Measurements from ENCODE around the gene ABCA5. TPM values are rescaled to one million over a fixed set of nuclear protein-coding genes. Genes with fewer than 3 reads are reported as not detected.

ABCA5 gene
- total and polyA plus RNA-seq, 2 of the 13 experiments (the other 11 are each of a cell fraction or from before 2014, with no cell fraction given) = 9.7 to 10.1 TPM

DNA sequence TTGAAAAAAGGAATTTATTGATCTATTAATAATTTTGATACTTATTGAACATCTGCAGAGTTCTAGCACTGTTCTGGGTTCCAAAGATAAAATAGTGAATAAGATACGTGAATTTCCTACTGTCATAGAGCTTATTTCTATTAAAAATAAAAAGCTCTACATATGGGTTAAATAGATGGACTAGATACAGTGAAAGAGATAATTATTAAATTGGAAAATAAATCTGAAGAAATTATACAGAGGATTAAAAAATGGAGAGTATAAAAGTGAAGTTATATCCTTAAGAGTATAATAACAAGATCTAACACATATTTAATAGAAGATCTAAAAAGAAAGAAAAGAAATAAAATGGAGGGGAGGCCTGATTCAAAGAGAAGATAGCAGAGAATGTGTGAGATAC is 10.1 kb upstream of the ABCA5 start:
- ChIA-PET POLR2A (no interaction called here), CTCF (ENCODE audit: low intra/inter-chr PET ratio, low total read pairs) (no interaction called here)
- DNase-seq (ENCODE audit: low spot score) (no peak), FAIRE-seq (no peak), ATAC-seq (no peak)
- Histone ChIP-seq H3K4me2 (ENCODE audit: low read depth, low read length) (no peak overlapping the region), H3K79me2 (ENCODE audit: insufficient read depth, low read length) (no peaks in the 10 kb centered on the region), H3K4me1 (ENCODE audit: insufficient read depth, low read length) (no peaks in the 10 kb centered on the region), H3K27me3 (ENCODE audit: control insufficient read depth in 1 of 2, insufficient read depth in 2 of 2, low read length in 2 of 2) (peaks cover 0 to 6% of the 10 kb centered on the region in 2 experiments; a peak in 1 of 5 replicates), H3K36me3 (replicated peaks in 1 of 2; ENCODE audit: control insufficient read depth in 1 of 2, insufficient read depth in 2 of 2, low read length in 2 of 2) (no peaks in the 10 kb centered on the region), H3K4me3 (replicated peaks in 1 of 3; ENCODE audit: insufficient read depth in 1 of 3, low read depth in 2 of 3, low read length in 3 of 3) (no peak overlapping the region), H3K9ac (ENCODE audit: insufficient read depth, low read depth, low read length) (no peak overlapping the region), H4K20me1 (ENCODE audit: insufficient read depth, low read length) (no peaks in the 10 kb centered on the region), H3K9me3 (ENCODE audit: low read length) (no peaks in the 10 kb centered on the region), H3K27ac (ENCODE audit: extremely low read length, insufficient read depth, low read length) (no peak overlapping the region), H2AFZ (ENCODE audit: low read length) (no peak overlapping the region)
- intact Hi-C loops (cut with micrococcal nuclease; ENCODE audit: unreplicated experiment) (no loop called here), in situ Hi-C loops (cut with HindIII; ENCODE audit: extremely low pct_ligation_motif_present, low pct_unique_long_range_greater_than_20kb) (loop anchor here (5.0 kb wide), 1 partner anchor 185 kb away; no protein-coding TSS in a partner anchor)
- TF ChIP-seq NFYC (CRISPR knock-in tag; IDR thresholded peaks at IDR 0.05) (no peak), SNAPC2 (CRISPR knock-in tag; IDR thresholded peaks at IDR 0.05) (no peak), PLRG1 (conservative IDR thresholded peaks at IDR 0.05) (no peak), ZNF180 (CRISPR knock-in tag; IDR thresholded peaks at IDR 0.05; ENCODE audit: borderline replicate concordance, low read depth) (no peak), ZSCAN21 (CRISPR knock-in tag; IDR thresholded peaks at IDR 0.05; ENCODE audit: borderline replicate concordance) (no peak), NBN (conservative IDR thresholded peaks at IDR 0.05) (no peak), SP2 (CRISPR knock-in tag; IDR thresholded peaks at IDR 0.05) (no peak), RAD21 (CRISPR knock-in tag; IDR thresholded peaks at IDR 0.05) (no peak), ZNF12 (CRISPR knock-in tag; IDR thresholded peaks at IDR 0.05) (no peak), ZC3H4 (CRISPR knock-in tag; IDR thresholded peaks at IDR 0.05; ENCODE audit: borderline replicate concordance) (no peak), DNMT3B (CRISPR knock-in tag; conservative IDR thresholded peaks at IDR 0.05) (no peak)
- TF ChIP-seq, protein P1, sequence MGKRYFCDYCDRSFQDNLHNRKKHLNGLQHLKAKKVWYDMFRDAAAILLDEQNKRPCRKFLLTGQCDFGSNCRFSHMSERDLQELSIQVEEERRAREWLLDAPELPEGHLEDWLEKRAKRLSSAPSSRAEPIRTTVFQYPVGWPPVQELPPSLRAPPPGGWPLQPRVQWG (CRISPR knock-in tag; IDR thresholded peaks at IDR 0.05; ENCODE audit: borderline replicate concordance, low read depth) = no peak
- TF ChIP-seq, protein P2, sequence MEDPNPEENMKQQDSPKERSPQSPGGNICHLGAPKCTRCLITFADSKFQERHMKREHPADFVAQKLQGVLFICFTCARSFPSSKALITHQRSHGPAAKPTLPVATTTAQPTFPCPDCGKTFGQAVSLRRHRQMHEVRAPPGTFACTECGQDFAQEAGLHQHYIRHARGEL (CRISPR knock-in tag; IDR thresholded peaks at IDR 0.05) = no peak
- TF ChIP-seq, protein P3, sequence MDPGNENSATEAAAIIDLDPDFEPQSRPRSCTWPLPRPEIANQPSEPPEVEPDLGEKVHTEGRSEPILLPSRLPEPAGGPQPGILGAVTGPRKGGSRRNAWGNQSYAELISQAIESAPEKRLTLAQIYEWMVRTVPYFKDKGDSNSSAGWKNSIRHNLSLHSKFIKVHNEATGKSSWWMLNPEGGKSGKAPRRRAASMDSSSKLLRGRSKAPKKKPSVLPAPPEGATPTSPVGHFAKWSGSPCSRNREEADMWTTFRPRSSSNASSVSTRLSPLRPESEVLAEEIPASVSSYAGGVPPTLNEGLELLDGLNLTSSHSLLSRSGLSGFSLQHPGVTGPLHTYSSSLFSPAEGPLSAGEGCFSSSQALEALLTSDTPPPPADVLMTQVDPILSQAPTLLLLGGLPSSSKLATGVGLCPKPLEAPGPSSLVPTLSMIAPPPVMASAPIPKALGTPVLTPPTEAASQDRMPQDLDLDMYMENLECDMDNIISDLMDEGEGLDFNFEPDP (CRISPR knock-in tag; conservative IDR thresholded peaks at IDR 0.05) = no peak
- TF ChIP-seq, protein P4, sequence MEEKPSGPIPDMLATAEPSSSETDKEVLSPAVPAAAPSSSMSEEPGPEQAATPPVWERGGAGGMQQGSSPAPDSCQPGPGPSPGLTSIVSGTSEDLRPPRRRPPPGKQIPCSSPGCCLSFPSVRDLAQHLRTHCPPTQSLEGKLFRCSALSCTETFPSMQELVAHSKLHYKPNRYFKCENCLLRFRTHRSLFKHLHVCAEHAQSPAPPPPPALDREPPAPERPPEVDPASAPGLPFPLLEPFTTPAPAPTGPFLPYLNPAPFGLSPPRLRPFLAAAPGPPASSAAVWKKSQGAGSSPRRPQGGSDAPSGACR (CRISPR knock-in tag; IDR thresholded peaks at IDR 0.05) = no peak
- TF ChIP-seq, protein P5, sequence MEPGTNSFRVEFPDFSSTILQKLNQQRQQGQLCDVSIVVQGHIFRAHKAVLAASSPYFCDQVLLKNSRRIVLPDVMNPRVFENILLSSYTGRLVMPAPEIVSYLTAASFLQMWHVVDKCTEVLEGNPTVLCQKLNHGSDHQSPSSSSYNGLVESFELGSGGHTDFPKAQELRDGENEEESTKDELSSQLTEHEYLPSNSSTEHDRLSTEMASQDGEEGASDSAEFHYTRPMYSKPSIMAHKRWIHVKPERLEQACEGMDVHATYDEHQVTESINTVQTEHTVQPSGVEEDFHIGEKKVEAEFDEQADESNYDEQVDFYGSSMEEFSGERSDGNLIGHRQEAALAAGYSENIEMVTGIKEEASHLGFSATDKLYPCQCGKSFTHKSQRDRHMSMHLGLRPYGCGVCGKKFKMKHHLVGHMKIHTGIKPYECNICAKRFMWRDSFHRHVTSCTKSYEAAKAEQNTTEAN (CRISPR knock-in tag; conservative IDR thresholded peaks at IDR 0.05) = no peak
- TF ChIP-seq, protein P6, sequence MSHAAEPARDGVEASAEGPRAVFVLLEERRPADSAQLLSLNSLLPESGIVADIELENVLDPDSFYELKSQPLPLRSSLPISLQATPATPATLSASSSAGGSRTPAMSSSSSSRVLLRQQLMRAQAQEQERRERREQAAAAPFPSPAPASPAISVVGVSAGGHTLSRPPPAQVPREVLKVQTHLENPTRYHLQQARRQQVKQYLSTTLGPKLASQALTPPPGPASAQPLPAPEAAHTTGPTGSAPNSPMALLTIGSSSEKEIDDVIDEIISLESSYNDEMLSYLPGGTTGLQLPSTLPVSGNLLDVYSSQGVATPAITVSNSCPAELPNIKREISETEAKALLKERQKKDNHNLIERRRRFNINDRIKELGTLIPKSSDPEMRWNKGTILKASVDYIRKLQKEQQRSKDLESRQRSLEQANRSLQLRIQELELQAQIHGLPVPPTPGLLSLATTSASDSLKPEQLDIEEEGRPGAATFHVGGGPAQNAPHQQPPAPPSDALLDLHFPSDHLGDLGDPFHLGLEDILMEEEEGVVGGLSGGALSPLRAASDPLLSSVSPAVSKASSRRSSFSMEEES (CRISPR knock-in tag; IDR thresholded peaks at IDR 0.05) = no peak
- TF ChIP-seq, protein P7, sequence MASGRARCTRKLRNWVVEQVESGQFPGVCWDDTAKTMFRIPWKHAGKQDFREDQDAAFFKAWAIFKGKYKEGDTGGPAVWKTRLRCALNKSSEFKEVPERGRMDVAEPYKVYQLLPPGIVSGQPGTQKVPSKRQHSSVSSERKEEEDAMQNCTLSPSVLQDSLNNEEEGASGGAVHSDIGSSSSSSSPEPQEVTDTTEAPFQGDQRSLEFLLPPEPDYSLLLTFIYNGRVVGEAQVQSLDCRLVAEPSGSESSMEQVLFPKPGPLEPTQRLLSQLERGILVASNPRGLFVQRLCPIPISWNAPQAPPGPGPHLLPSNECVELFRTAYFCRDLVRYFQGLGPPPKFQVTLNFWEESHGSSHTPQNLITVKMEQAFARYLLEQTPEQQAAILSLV (CRISPR knock-in tag; IDR thresholded peaks at IDR 0.05; ENCODE audit: borderline replicate concordance) = no peak
- BruUV-seq (replicated peaks) = no TSS peak
- WGBS (ENCODE audit: low lambda C conversion rate) = 7% methylated on average over 1 of the region's 1 CpG
